HG03095 (cell line): Measurements from ENCODE around the gene SOX5.

Experiments used
- ATAC-seq: cut with Tn5 transposase; IDR thresholded peaks from one replicate; pipeline ENCODE4 v1.9.1; 2021; ENCODE audit warnings: moderate library complexity; ENCODE audit not compliant: unreplicated experiment

Gene SOX5

GRCh38 chr12:23621900-23622299, 327.6 kb downstream of the SOX5 start:
- ATAC-seq = no peak

GRCh38 chr12:23618718-23619117, 330.8 kb downstream of the SOX5 start:
- ATAC-seq = no peak

GRCh38 chr12:23617749-23618148, 331.7 kb downstream of the SOX5 start:
- ATAC-seq = no peak

- ATAC-seq = no peak
Observed at GRCh38 chr12:23614280-23614679, 335.2 kb downstream of the SOX5 start.

- no peak for ATAC-seq
Observed at GRCh38 chr12:23611320-23611719, 338.1 kb downstream of the SOX5 start.

GRCh38 chr12:23600919-23601318, 348.6 kb downstream of the SOX5 start:
- no peak for ATAC-seq

GRCh38 chr12:23596568-23596967, 352.9 kb downstream of the SOX5 start:
- no peak for ATAC-seq

GRCh38 chr12:23587833-23588559, 361.5 kb downstream of the SOX5 start:
- ATAC-seq = no peak

- no peak for ATAC-seq
Observed at GRCh38 chr12:23585782-23586163, 363.7 kb downstream of the SOX5 start.

GRCh38 chr12:23585156-23585781, 364.2 kb downstream of the SOX5 start:
- ATAC-seq = no peak

GRCh38 chr12:23581913-23582312, 367.6 kb downstream of the SOX5 start:
- ATAC-seq = no peak

GRCh38 chr12:23579257-23579656, 370.2 kb downstream of the SOX5 start:
- no peak for ATAC-seq

GRCh38 chr12:23576372-23576771, 373.1 kb downstream of the SOX5 start:
- ATAC-seq = peak; percentile 89

- ATAC-seq = no peak
Observed at GRCh38 chr12:23569356-23569755, 380.1 kb downstream of the SOX5 start.

GRCh38 chr12:23566133-23566532, 383.3 kb downstream of the SOX5 start:
- no peak for ATAC-seq

- no peak for ATAC-seq
Observed at GRCh38 chr12:23564451-23565152, 384.9 kb downstream of the SOX5 start.

GRCh38 chr12:23561364-23562345, 387.8 kb downstream of the SOX5 start:
- ATAC-seq = no peak

GRCh38 chr12:23560611-23561010, 388.9 kb downstream of the SOX5 start:
- peak; percentile 84 for ATAC-seq

- ATAC-seq = no peak
Observed at GRCh38 chr12:23559268-23559753, 390.2 kb downstream of the SOX5 start.

GRCh38 chr12:23556661-23557060, 392.8 kb downstream of the SOX5 start:
- ATAC-seq = no peak

GRCh38 chr12:23555825-23556207, 393.7 kb downstream of the SOX5 start:
- no peak for ATAC-seq
